IMR-90 (cell line): Measurements from ENCODE around the gene OR2H1. TPM values are rescaled to one million over a fixed set of nuclear protein-coding genes. Genes with fewer than 3 reads are reported as not detected.

Experiments
- ATAC-seq: fragments of 200-7000 bp; cut with Tn5 transposase; 2 replicates; pipeline ENCODE4 v1.9.1; 2020; ENCODE audit warnings: low read depth, mild to moderate bottlenecking, moderate library complexity
- BruUV-seq: library from RNA; stranded (reverse); fragments of 400-500 nt; replicated peaks from 2 replicates; lab custom pipeline; 2021; lab: Mats Ljungman, UMichigan
- CTCF ChIA-PET: fragments of 300-600 bp; formaldehyde crosslinking; extraction: SDS; loops from one replicate; lab custom pipeline; 2021; ENCODE audit warnings: antibody characterized with exemption; lab: Yijun Ruan, JAX
- POLR2A ChIA-PET: fragments of 300-600 bp; sonication (Branson Sonifier 250); formaldehyde crosslinking; loops from one replicate; lab custom pipeline; 2022; ENCODE audit warnings: antibody characterized with exemption; ENCODE audit not compliant: unreplicated experiment; lab: Charles Lee
- DNase-seq: peaks from one replicate; pipeline ENCODE4 v3.0.0; 2013
- H2AFZ ChIP-seq: replicated peaks from 2 replicates; pipeline ENCODE3; 2013; ENCODE audit warnings: low read length, mild to moderate bottlenecking; ENCODE audit not compliant: poor library complexity
- H2AK5ac ChIP-seq: 2 replicates; pipeline ENCODE4 v1.6.1; 2013; ENCODE audit warnings: low read depth, low read length, inconsistent platforms
- H2AK9ac ChIP-seq: replicated peaks from 2 replicates; pipeline ENCODE3; 2013; ENCODE audit warnings: mild to moderate bottlenecking, low read depth, low read length, moderate library complexity; ENCODE audit not compliant: poor library complexity
- H2BK120ac ChIP-seq: 2 replicates; pipeline ENCODE4 v1.6.1; 2013; ENCODE audit warnings: low read depth, low read length, inconsistent platforms
- H2BK15ac ChIP-seq: 3 replicates; pipeline ENCODE4 v1.6.1; 2013; ENCODE audit warnings: low read depth, low read length, inconsistent platforms
- H2BK20ac ChIP-seq: 2 replicates; pipeline ENCODE4 v1.6.1; 2013; ENCODE audit warnings: low read depth, mild to moderate bottlenecking, inconsistent platforms, low read length, moderate library complexity
- H2BK5ac ChIP-seq: 2 replicates; pipeline ENCODE4 v1.6.1; 2013; ENCODE audit warnings: mild to moderate bottlenecking, low read depth, low read length, inconsistent platforms; ENCODE audit not compliant: poor library complexity, severe bottlenecking
- H3K14ac ChIP-seq: replicated peaks from 2 replicates; pipeline ENCODE4 v1.6.1; 2013; ENCODE audit warnings: low read depth, low read length, inconsistent platforms
- H3K18ac ChIP-seq: 2 replicates; pipeline ENCODE4 v1.6.1; 2013; ENCODE audit warnings: low read depth, low read length, control low read depth
- H3K23ac ChIP-seq: 2 replicates; pipeline ENCODE4 v1.6.1; 2013; ENCODE audit warnings: low read depth, low read length, inconsistent platforms
- H3K27ac ChIP-seq: 2 replicates; pipeline ENCODE4 v1.5.1; 2013; ENCODE audit warnings: mild to moderate bottlenecking, control low read depth, low read length; ENCODE audit not compliant: insufficient read depth
- H3K27me3 ChIP-seq: 2 replicates; pipeline ENCODE4 v1.6.1; 2013; ENCODE audit warnings: low read length; ENCODE audit not compliant: control insufficient read depth, insufficient read depth
- H3K36me3 ChIP-seq: 2 replicates; pipeline ENCODE4 v1.6.1; 2013; ENCODE audit warnings: low read length, mixed read lengths; ENCODE audit not compliant: control insufficient read depth, insufficient read depth
- H3K4ac ChIP-seq: 2 replicates; pipeline ENCODE4 v1.6.1; 2013; ENCODE audit warnings: low read depth, low read length, inconsistent platforms
- H3K4me1 ChIP-seq: 2 replicates; pipeline ENCODE4 v1.6.1; 2013; ENCODE audit warnings: low read length, mixed read lengths; ENCODE audit not compliant: control insufficient read depth, insufficient read depth
- H3K4me2 ChIP-seq: 2 replicates; pipeline ENCODE4 v1.6.1; 2013; ENCODE audit warnings: low read depth, mild to moderate bottlenecking, control low read depth, low read length, moderate library complexity
- H3K4me3 ChIP-seq: 2 replicates; pipeline ENCODE4 v1.5.1; 2013; ENCODE audit warnings: low read depth, mild to moderate bottlenecking, control low read depth, low read length, moderate library complexity; ENCODE audit not compliant: insufficient read depth
- H3K56ac ChIP-seq: 2 replicates; pipeline ENCODE4 v1.6.1; 2013; ENCODE audit warnings: low read length, inconsistent platforms; ENCODE audit not compliant: insufficient read depth; ENCODE audit errors: extremely low read depth
- H3K79me1 ChIP-seq, 2 experiments: 2 replicates each; pipeline ENCODE4 v1.6.1; 2013; ENCODE audit warnings: low read length in 2 of 2, inconsistent platforms in 1 of 2, low read depth in 1 of 2
- H3K9ac ChIP-seq: 2 replicates; pipeline ENCODE4 v1.6.1; 2013; ENCODE audit warnings: low read depth, low read length, control low read depth
- H3K9me1 ChIP-seq: 2 replicates; pipeline ENCODE4 v1.6.1; 2013; ENCODE audit warnings: low read length, inconsistent platforms; ENCODE audit not compliant: insufficient read depth
- H3K9me3 ChIP-seq: 2 replicates; pipeline ENCODE4 v1.6.1; 2013; ENCODE audit warnings: low read length; ENCODE audit not compliant: control insufficient read depth, insufficient read depth
- H4K20me1 ChIP-seq: 2 replicates; pipeline ENCODE4 v1.6.1; 2013; ENCODE audit warnings: low read length, inconsistent platforms; ENCODE audit not compliant: insufficient read depth
- H4K5ac ChIP-seq: 2 replicates; pipeline ENCODE4 v1.6.1; 2013; ENCODE audit warnings: mild to moderate bottlenecking, low read depth, low read length, control low read depth
- H4K8ac ChIP-seq, 2 experiments: 2 replicates each; pipeline ENCODE4 v1.6.1; 2013; ENCODE audit warnings: low read depth in 2 of 2, low read length in 2 of 2, control low read depth in 1 of 2, inconsistent platforms in 1 of 2
- H4K91ac ChIP-seq: 2 replicates; pipeline ENCODE4 v1.6.1; 2013; ENCODE audit warnings: low read depth, low read length, inconsistent platforms; ENCODE audit not compliant: insufficient read depth
- FOS ChIP-seq: fragments of 150-350 bp; IDR thresholded peaks from 2 replicates; pipeline ENCODE4 v1.6.1; 2016; ENCODE audit warnings: low read depth, low read length
- WGBS, 2 experiments: methylation state at CpG; one replicate each; pipeline versions ENCODE4 v1.1.5 to v1.1.7; 2013; ENCODE audit warnings: missing lambda C conversion rate in 2 of 2; ENCODE audit not compliant: insufficient read length in 1 of 2; ENCODE audit errors: extremely low coverage in 2 of 2; 5-methylcytosine and 5-hydroxymethylcytosine counted together
- dilution Hi-C: fragments of 300-500 bp; cut with HindIII; formaldehyde crosslinking; loops from one replicate; pipeline ENCODE4 v1.14.3; 2018; ENCODE audit warnings: low sequenced_read_pairs; ENCODE audit not compliant: unreplicated experiment
- in situ Hi-C: fragments of 300-500 bp; cut with MboI; formaldehyde crosslinking; loops from 3 replicates; pipeline ENCODE4 v1.14.3; 2019; ENCODE audit warnings: low sequenced_read_pairs, inconsistent platforms, mixed read lengths
- intact Hi-C: fragments of 100-400 bp; cut with micrococcal nuclease; formaldehyde crosslinking; loops from 2 replicates; pipeline ENCODE4 v1.10.0; 2022
- polyA plus RNA-seq, 3 experiments: library from polyadenylated mRNA; depleted of rRNA; stranded (reverse); fragments of >200 nt; gene quantifications; 2 replicates each; pipeline ENCODE4 v1.2.3, GENCODE V29; 2012; ENCODE audit warnings: low replicate concordance in 1 of 3
- total RNA-seq: library from RNA; depleted of rRNA; stranded (reverse); fragments of >200 nt; gene quantifications from 2 replicates; pipeline ENCODE4 v1.2.3, GENCODE V29; 2012

OR2H1 gene
- total and polyA plus RNA-seq, 2 of the 4 experiments (the other 2 are of a cell fraction) = not detected

GRCh38 chr6:29483186-29483585 is 26.2 kb downstream of the OR2H1 start:
- Histone ChIP-seq H2AK5ac (no peak overlapping the region), H3K4ac (no peak overlapping the region), H4K8ac (no peak overlapping the region), H3K56ac (no peak overlapping the region), H3K9ac (no peak overlapping the region), H2BK120ac (no peak overlapping the region), H3K23ac (no peak overlapping the region), H2BK15ac (no peak overlapping the region), H3K14ac (no peak overlapping the region), H2BK5ac (no peak overlapping the region), H4K20me1 (no peaks in the 10 kb centered on the region), H4K91ac (no peak overlapping the region), H3K9me3 (peaks cover 5% of the 10 kb centered on the region), H3K27ac (no peak overlapping the region), H2AFZ (no peak overlapping the region), H3K4me3 (no peak overlapping the region), H3K4me1 (no peaks in the 10 kb centered on the region), H4K5ac (no peak overlapping the region), H3K79me1 (no peaks in the 10 kb centered on the region), H3K36me3 (no peaks in the 10 kb centered on the region), H3K4me2 (no peak overlapping the region), H2BK20ac (no peak overlapping the region), H3K9me1 (no peaks in the 10 kb centered on the region), H3K18ac (no peak overlapping the region), H2AK9ac (no peak overlapping the region), H3K27me3 (no peaks in the 10 kb centered on the region)
- no peak for TF ChIP-seq FOS
- ATAC-seq (no peak), DNase-seq (no peak)
- BruUV-seq = no TSS peak
- dilution Hi-C loops (no loop called here), in situ Hi-C loops (no loop called here), intact Hi-C loops (no loop called here)
- POLR2A ChIA-PET = no interaction called here
- CTCF ChIA-PET = no interaction called here
- no CpG with 5 or more reads among the region's 3 CpGs for WGBS, 2 experiments
